GM19099 (cell line): ENCODE measurements around the gene FHOD3.

Experiments used
- POLR2A ChIP-seq: IDR thresholded peaks from 3 replicates; pipeline ENCODE4 v1.6.1; 2011; ENCODE audit warnings: low read depth; ENCODE audit not compliant: insufficient read length; ENCODE audit errors: extremely low read depth

FHOD3 gene

GRCh38 chr18:36308711-36309435 lies 11.4 kb downstream of the FHOD3 start:
- no peak for TF ChIP-seq POLR2A

DNA sequence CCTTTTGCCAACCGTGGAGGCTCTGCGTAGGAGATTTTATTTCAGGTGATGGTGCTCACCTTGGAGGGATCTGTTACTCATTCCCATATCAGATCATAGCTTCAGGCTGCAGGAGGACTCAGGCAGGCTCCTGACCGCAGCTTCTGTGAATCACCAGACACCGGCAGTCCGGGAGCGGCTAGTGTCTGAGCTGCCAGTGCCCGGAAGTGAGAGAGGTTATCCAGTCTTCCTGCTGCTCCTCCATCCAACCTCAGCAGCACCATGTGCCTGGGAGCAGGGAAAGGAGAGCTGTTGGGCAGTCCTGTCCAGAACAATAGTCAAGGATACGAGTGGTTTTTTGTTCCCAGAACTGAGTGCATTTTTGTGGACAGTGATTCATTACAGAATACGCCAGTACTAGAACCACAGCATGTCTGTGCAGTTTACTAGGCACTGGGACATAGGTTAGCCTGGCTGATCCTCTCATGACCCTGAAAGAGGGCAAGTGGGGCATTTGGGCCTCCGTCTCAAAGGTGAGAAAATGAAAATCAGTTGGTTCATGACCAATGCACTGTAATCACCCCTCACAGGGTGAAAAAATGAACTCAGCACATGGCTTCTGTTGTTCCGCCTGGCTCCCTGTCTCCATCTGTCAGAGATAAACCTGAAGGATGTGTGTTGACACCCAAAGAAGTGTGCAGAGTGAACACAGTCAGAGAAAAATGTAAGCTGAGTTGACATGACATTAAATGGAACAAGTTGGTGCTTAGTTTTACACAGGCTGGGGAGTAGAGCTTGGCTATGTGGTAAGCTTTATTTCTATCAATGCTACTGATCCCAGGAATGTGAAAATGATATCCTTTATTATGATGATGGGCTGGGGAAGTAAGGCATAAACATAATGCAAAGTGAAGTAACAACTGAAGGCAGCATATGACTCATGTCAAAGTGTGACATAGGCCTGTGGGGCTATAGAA lies 12.2 kb downstream of the FHOD3 start:
- no peak for TF ChIP-seq POLR2A

DNA sequence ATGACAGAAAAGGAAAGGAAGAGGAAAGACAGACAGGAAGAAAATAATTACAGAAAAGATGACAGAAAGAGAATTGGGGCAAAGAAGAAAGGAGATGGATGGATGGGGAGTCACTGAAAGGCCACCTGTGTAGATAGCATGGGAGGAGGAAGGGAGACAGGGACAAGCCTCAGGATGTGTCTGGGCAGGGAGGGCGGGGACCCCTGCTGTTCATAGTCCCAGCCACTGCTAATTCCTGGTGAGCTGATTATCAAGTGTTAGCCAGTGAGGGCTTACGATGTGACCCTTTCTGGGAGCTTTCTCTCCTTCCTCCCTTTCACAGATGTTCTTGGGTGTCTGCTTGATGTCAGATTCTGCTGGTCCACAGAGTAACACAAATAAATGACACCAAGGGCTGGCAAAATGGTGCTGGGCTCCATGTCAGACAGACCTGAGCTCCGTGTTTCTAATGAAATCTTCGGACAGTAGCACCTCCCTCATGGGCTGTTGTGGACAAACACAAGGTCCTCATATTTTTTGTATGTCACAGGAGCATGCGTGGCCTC lies 13.6 kb downstream of the FHOD3 start:
- TF ChIP-seq POLR2A = no peak

DNA sequence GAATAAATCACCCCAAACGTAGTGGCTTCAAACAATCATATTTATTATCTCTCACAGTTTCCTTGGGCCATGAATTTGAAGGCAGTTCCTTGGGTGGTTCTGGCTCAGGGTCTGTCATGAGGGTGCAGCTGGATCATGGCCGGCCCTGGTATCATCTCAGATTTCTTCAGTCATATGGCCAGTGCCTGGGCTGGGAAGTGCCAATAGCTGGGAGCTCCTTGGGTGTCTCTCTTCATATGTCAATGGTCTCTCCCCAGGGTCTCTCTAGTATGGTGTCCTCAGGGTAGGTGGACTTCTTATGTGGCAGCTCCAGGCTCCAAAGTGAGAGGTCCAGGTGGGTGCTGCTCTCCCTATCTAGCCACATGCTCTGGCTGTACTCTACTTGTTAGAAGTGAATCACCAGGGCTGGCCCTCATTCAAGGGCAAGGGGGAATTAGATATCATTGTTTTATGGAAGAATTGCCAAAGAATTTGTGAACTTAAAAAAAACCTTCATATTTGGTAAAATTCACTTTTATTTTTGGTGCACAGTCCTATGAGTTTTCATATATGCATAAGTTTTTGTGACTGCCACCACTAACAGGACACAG lies 15.4 kb downstream of the FHOD3 start:
- no peak for TF ChIP-seq POLR2A

DNA sequence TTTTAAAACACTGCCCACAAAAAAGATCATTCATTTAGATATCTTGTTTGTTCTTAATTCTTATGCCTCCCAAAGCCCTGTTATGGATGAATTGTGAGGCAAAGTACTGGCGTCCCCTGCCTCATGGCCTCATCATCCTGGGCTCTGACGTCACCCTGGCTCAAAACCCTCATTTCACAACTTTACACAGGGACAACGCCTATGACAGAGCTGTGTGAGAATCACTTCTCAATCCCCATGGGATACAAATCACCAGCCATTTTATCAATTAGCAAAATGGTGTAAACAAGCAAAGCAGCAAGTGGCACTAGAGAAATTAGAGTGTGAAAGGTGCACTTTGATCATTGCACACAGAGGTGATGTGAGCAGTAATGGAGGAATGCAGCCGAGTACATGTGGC lies 16.6 kb downstream of the FHOD3 start:
- no peak for TF ChIP-seq POLR2A

DNA sequence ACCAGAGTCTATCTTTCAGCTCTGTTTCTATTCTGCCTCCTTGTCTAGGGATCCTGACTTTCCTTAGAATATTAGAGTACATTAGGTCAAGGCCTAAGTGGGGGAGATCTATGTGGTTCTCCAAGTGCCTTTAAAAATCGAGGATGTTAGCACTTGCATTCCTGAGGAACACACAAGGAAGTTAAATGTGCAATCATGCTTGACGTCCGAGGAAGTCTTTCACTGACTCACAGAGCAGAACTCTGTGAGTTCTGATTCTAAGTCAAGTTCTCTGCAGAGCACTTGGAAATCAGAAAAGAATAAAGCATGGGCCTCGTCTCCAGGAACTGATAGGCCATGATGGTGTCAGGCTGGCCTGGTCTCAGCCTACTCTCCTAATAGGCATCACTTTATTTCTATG lies 17.2 kb downstream of the FHOD3 start:
- TF ChIP-seq POLR2A = no peak

DNA sequence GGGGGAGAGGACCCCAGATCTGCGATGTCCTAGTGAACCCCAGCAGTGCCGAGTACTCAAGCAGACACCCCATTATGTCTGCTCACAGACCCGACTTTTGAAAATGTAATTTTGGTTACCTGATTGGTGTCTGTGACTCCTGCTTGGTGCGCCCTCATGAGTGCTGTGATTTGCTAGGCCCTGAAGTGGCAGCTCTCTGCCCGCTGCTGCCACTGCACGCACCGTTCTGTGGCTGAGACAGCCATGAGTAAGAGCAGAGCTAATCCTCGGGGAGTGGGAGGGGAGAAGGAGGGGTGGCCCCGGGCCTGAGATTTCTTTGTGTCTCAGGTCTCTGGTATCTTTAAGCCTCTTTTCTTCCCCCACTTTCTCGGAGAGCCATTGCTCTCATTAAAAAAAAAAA lies 18.2 kb downstream of the FHOD3 start:
- TF ChIP-seq POLR2A = no peak

GRCh38 chr18:36316246-36316645 lies 18.7 kb downstream of the FHOD3 start:
- TF ChIP-seq POLR2A = no peak

DNA sequence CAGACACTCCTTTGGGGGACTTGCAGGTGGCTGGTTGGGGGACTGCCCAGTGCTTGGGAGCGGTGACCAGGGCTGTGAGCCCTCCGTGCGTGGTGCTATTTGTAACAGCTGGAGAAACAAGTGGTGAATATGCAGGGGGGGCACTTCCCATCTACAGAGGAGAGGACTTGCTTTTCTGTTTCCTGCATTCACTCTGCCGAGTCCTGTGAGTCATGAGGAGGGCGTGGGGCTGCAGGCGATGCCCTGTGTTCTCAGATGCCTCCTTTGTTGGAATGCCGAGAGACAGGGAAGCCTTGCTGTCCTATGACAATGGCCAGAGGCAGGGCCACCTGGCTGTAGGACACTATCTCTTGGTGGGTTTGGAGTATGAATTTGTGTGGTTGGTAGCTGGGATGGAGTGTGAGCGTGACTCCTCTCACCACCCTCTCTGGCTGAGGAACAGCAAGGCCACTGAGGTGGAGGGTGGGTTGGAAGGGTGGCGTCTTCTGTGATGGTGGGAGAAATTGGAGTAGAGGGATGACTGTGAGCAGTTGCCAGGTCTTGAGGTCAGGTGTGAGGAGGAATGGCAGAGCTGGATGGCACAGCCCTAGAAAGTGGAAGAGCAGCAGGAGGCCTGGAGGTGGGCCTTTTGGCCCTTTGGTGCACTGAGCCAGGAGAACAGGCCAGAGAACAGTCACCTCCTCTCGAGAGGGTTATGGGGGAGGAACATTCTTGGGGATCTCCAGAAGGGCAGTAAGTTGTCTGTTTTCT lies 24.3 kb downstream of the FHOD3 start:
- TF ChIP-seq POLR2A = no peak

DNA sequence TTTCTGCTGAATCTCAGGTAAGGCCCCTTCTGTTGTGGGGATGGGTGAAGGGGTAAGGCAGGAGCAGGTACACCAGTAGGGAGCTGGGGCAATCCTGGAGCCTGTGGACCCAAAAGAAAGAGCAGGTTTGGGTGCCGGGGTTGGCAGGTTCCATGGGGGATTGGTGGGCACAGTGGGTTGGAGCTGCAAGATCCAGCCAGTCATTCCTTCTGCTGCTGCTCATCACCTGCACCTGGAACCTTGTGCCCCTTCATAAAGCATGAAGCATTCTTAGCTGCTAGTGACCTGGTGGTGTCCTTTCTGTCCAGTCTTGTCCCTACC lies 24.9 kb downstream of the FHOD3 start:
- no peak for TF ChIP-seq POLR2A

DNA sequence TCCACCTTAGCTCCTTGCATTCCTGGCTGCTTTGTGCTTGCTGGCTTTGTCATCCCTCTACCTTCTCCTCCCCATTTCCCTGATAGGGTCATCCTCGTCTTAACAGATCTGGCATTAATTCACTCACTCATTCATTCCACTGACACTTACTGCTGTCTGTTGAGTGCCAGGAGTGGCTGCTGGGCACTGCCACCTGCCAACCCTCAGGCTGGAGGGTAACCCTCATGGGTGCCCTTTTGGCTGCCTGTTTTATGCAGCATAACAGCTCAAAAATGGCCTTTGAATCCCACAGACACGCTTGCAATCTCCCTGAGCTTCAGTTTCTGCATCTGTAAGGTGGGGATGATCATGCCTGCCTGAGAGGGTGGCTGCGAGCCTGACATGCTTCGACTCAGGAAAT lies 25.2 kb downstream of the FHOD3 start:
- no peak for TF ChIP-seq POLR2A

- TF ChIP-seq POLR2A = no peak
Observed at GRCh38 chr18:36323421-36323820, 25.9 kb downstream of the FHOD3 start.

DNA sequence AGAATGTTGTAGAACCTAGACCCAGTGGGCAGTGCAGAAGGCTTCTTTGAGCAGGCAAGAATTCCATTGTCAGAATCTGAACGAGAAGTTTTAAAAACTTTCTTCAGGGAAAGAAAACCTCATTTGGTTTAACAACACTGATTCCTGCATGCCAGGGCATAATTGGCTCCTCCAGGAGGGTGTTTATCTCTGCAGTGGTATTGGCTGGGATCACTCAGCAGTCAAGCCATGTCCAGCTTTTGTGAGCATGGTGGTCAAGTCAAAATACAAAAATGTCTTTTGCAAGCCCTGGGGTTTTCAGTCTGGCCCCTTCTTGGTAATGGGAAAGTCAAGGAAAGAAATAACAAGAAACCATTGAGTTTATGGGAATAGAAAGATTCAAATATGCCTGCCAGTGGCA lies 28.3 kb downstream of the FHOD3 start:
- TF ChIP-seq POLR2A = no peak

DNA sequence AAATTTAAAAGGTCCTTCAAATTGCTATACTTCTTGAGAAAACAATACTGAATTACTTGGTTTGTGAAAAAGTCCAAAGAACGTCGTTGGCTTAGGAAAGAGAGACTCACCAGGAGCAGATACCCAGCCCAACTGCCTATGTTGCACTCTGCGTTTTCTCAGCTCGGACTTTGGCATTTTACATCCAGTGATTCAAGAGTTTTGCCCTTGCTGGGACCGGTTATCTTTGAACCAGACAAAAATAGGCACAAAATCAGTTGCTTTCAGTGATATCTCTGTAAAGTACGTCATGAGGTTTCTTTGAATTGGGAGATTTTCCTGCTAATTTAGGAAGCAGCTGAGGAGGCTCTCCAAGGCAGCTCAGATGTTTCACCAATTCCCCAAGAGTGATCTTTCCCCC lies 29.3 kb downstream of the FHOD3 start:
- TF ChIP-seq POLR2A = no peak
